Measurements from ENCODE around the gene SNRPA1. TPM values are rescaled to one million over a fixed set of nuclear protein-coding genes. Genes with fewer than 3 reads are reported as not detected.

Gene SNRPA1
- total and polyA plus RNA-seq, 9 of the 15 experiments (the other 6 are each of a cell fraction or from before 2014, with no cell fraction given): 62.7 to 245 (median 189) TPM

- no peak overlapping the region for H3K4me2 ChIP-seq (ENCODE audit: insufficient read depth, low read length)
- peaks cover 12 to 16% of the 10 kb centered on the region in 2 experiments; a peak in 4 of 5 replicates for H3K4me1 ChIP-seq (replicated peaks in 1 of 2; ENCODE audit: control insufficient read depth in 2 of 2, insufficient read depth in 2 of 2, low read length in 2 of 2)
- H3K9ac ChIP-seq (ENCODE audit: insufficient read depth in 1 of 2, low read depth in 2 of 2, low read length in 2 of 2): no peak overlapping the region
- H3K27me3 ChIP-seq (ENCODE audit: control insufficient read depth in 2 of 2, insufficient read depth in 2 of 2, low read length in 2 of 2): no peaks in the 10 kb centered on the region
- CTCF ChIA-PET (ENCODE audit: low intra/inter-chr PET ratio): no interaction called here
- peaks cover 83% of the 10 kb centered on the region for H3K79me2 ChIP-seq (ENCODE audit: control insufficient read depth, insufficient read depth, low read length)
- in situ Hi-C loops (cut with MboI): no loop called here
- FAIRE-seq: no peak
- TF ChIP-seq ZNF384 (IDR thresholded peaks at IDR 0.05; ENCODE audit: low read depth, low read length): no peak
- no peak for TF ChIP-seq GTF2B (IDR thresholded peaks at IDR 0.05; ENCODE audit: extremely low read depth, insufficient read length)
- TF ChIP-seq HNRNPL (IDR thresholded peaks at IDR 0.05; ENCODE audit: low read depth, low read length): no peak
- no peak for TF ChIP-seq IRF9 (tag; IDR thresholded peaks at IDR 0.05)
- no peak for TF ChIP-seq ZNF57 (CRISPR knock-in tag; IDR thresholded peaks at IDR 0.05)
- no peak for TF ChIP-seq SAP30 (IDR thresholded peaks at IDR 0.05; ENCODE audit: borderline replicate concordance, insufficient read depth, low read depth, low read length, poor library complexity, severe bottlenecking)
- TF ChIP-seq CBFA2T2 (conservative IDR thresholded peaks at IDR 0.05): no peak
- no peak for TF ChIP-seq ZNF165 (CRISPR knock-in tag; IDR thresholded peaks at IDR 0.05; ENCODE audit: borderline replicate concordance)
- DNase-seq (ENCODE audit: extremely low read depth in 1 of 4, low spot score in 3 of 4): no peak
- POLR2A ChIA-PET: interaction anchor here (0.8 to 1.2 kb wide), 2 partner anchors 15 to 227 kb away, joined by 3 to 4 read pairs; no protein-coding TSS in a partner anchor
- 89% methylated on average over 6 of the region's 6 CpGs for WGBS (ENCODE audit: insufficient coverage, low coverage, missing lambda C conversion rate)
- peaks cover 14% of the 10 kb centered on the region; the same call in 2 of the 3 replicates for H3K36me3 ChIP-seq (ENCODE audit: control insufficient read depth, insufficient read depth, low read length)
- H2AFZ ChIP-seq (ENCODE audit: low read depth, low read length): no peak overlapping the region
- no peaks in the 10 kb centered on the region for H3K9me3 ChIP-seq (replicated peaks; ENCODE audit: control insufficient read depth, insufficient read depth, low read depth, low read length)
- no TSS peak for BruUV-seq (replicated peaks)
- ATAC-seq: no peak
- H3K27ac ChIP-seq (ENCODE audit: extremely low read depth, low read depth, low read length): no peak overlapping the region
- no peaks in the 10 kb centered on the region for H3K9me1 ChIP-seq (ENCODE audit: control insufficient read depth, insufficient read depth, low read length)
- no peak overlapping the region for H3K4me3 ChIP-seq
- H4K20me1 ChIP-seq (replicated peaks; ENCODE audit: control insufficient read depth, insufficient read depth, low read length): peaks cover 27% of the 10 kb centered on the region
- intact Hi-C loops (cut with micrococcal nuclease): no loop called here
These were observed 48.7 kb downstream of the SNRPA1 start for GRCh38 chr15:101246391-101246790.

Measured in K562 (cell line).